Esophagus muscularis mucosa (tissue), 4 donors: ENCODE data around the gene UMOD. TPM values are rescaled to one million over a fixed set of nuclear protein-coding genes. Genes with fewer than 3 reads are reported as not detected.

Experiments
- DNase-seq: peaks from one replicate; pipeline ENCODE4 v3.0.0-alpha.2; 2017; ENCODE audit errors: extremely low spot score
- H3K27ac ChIP-seq, 4 donors: fragments of 200-600 bp; sonication (generic); replicated peaks in 1 of 4; 1 replicate in 3 of 4; 2 replicates in 1 of 4; pipeline ENCODE4 v1.5.1; 2016 to 2019; ENCODE audit warnings: mild to moderate bottlenecking in 1 of 4
- H3K27me3 ChIP-seq, 4 donors: fragments of 200-600 bp; sonication (generic); one replicate each; pipeline versions ENCODE4 v1.5.1 to v1.6.0; 2016 to 2019
- H3K36me3 ChIP-seq, 4 donors: fragments of 200-600 bp; sonication (generic); one replicate each; pipeline ENCODE4 v1.5.1; 2016 to 2019
- H3K4me1 ChIP-seq, 4 donors: fragments of 200-600 bp; sonication (generic); one replicate each; pipeline ENCODE4 v1.5.1; 2016 to 2019
- H3K4me3 ChIP-seq, 4 donors: fragments of 200-600 bp; sonication (generic); 1 replicate in 2 of 4; 2 replicates in 2 of 4; pipeline ENCODE4 v1.5.1; 2016 to 2019; ENCODE audit warnings: mild to moderate bottlenecking in 4 of 4, moderate library complexity in 1 of 4
- H3K9me3 ChIP-seq, 4 donors: fragments of 200-600 bp; sonication (generic); 1 replicate in 3 of 4; 2 replicates in 1 of 4; pipeline ENCODE4 v1.5.1; 2016 to 2019
- EP300 ChIP-seq: sonication (generic); formaldehyde crosslinking; IDR thresholded peaks from one replicate; pipeline ENCODE4 v1.6.1; 2017; ENCODE audit warnings: antibody characterized with exemption
- POLR2A ChIP-seq: fragments of 450-650 bp; IDR thresholded peaks from one replicate; pipeline ENCODE4 v1.6.1; 2017; ENCODE audit warnings: antibody characterized with exemption, moderate library complexity, mild to moderate bottlenecking, low read depth
- POLR2AphosphoS5 ChIP-seq, 2 donors: sonication (generic); formaldehyde crosslinking; IDR thresholded peaks; one replicate each; pipeline ENCODE4 v1.6.1; 2017; ENCODE audit warnings: antibody characterized with exemption in 2 of 2
- WGBS: methylation state at CpG from one replicate; pipeline ENCODE4 v1.1.5; 2018; 5-methylcytosine and 5-hydroxymethylcytosine counted together
- intact Hi-C: fragments of 100-400 bp; cut with DNase I; formaldehyde crosslinking; loops from one replicate; pipeline ENCODE4 v1.15.1; 2023
- total RNA-seq, 4 donors: library from RNA; depleted of rRNA; stranded (reverse); fragments of >200 nt; gene quantifications; one replicate each; pipeline versions ENCODE4 v1.1.0 to v1.2.1, GENCODE V29; 2016
- TF ChIP-seq, protein P1 (sequence below), 3 experiments: fragments of 200-600 bp in 2 of 3; fragments of 450-650 bp in 1 of 3; sonication (generic) in 2 of 3; IDR thresholded peaks; one replicate each; pipeline ENCODE4 v1.5.1; 2017 to 2019; ENCODE audit warnings: antibody characterized with exemption in 3 of 3, mild to moderate bottlenecking in 2 of 3, moderate library complexity in 1 of 3

UMOD gene
- total RNA-seq, 4 donors from 2014 or later, result not detected

DNA sequence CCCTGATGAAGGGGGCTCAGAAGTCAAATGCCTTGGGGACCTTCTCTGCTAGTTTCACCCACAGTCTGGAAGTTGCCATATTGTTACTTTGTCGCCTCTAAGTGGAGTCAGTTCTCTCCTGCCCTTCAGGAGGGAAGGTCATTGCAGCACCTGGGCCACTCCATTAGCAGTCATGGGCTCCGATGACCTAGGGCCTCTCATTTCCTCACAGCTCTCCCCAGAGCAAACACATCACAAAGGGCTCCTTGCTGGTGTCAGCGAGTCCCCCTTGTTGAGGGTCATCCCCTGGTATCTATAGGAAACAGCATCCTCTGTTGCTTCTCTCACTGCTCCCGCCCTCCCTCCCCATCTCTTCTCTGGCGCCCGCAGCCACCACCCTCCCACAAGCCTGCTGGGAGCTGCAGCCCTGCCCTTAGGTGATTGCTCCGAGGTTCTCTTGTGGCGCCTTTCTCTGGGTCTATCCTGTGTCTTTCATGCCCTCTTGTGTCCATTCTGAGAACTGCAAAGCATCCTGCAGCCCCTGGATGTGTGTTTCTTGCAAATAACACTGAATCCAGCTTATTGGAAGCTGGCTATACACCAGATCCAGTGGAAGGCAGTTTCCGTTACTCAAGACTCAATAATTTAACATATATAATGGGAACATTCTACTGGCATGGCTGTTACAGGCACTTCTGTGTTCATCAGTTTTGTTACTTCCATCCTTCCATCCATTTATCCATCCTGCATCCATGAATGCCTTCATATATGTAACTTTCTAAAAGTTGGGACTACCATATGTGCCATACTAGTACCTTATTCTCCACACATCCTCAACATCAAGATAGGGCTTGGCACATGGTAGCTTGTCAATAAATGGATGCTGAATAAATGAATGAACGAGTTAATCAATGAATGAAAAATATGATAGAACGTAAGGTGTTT lies 30.9 kb upstream of the UMOD start:
- DNase-seq, result no peak
- intact Hi-C loops, result loop anchor here (2.0 to 10.0 kb wide), 2 partner anchors 59 to 475 kb away; partner anchors contain the start of gene GP2

DNA sequence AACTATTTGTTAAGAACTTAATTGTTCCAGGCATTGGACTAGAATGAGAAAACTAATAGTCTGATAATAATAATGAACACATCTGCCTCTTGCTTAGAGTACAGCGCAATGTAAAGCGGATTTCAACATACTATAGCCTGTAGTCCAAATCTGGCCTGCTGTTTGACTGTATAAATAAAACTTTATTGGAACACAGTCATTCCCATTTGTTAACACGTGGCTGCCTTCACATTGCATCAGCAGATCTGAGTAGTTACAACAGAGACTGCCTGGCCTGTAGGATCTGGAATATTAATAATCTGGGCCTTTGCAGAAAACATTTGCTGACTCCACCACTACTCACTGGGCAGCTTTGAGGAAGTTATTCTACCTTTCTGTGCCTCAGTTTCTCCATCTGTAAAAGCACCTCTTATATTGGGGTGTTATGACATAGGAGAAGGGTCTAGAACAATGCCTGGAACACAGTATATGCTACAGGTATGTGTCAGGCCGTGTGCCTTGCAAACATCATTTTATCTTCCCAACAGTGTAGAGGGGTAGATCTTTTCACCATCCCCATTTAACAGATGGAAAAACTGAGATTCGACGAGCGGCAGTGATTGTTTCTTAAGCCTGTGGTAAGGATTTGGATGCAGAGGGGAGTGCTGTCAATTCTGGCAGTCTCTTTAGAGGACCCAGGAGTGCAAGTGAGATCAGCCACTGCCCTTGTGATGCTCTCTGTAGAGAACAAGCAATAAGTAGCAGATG lies 29.9 kb upstream of the UMOD start:
- Histone ChIP-seq H3K27ac (no peak overlapping the region), H3K9me3 (no peaks in the 10 kb centered on the region), H3K36me3 (no peaks in the 10 kb centered on the region), H3K4me3 (no peak overlapping the region), H3K27me3 (peaks cover 0 to 31% (median 0%) of the 10 kb centered on the region in 4 donors), H3K4me1 (peaks cover 0 to 12% (median 6%) of the 10 kb centered on the region in 4 donors)
- no peak for DNase-seq
- no peak for TF ChIP-seq POLR2AphosphoS5 (IDR thresholded peaks at IDR 0.05)
- TF ChIP-seq EP300, result no peak
- TF ChIP-seq, protein P1, sequence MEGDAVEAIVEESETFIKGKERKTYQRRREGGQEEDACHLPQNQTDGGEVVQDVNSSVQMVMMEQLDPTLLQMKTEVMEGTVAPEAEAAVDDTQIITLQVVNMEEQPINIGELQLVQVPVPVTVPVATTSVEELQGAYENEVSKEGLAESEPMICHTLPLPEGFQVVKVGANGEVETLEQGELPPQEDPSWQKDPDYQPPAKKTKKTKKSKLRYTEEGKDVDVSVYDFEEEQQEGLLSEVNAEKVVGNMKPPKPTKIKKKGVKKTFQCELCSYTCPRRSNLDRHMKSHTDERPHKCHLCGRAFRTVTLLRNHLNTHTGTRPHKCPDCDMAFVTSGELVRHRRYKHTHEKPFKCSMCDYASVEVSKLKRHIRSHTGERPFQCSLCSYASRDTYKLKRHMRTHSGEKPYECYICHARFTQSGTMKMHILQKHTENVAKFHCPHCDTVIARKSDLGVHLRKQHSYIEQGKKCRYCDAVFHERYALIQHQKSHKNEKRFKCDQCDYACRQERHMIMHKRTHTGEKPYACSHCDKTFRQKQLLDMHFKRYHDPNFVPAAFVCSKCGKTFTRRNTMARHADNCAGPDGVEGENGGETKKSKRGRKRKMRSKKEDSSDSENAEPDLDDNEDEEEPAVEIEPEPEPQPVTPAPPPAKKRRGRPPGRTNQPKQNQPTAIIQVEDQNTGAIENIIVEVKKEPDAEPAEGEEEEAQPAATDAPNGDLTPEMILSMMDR (IDR thresholded peaks at IDR 0.05), result no peak
- TF ChIP-seq POLR2A, result no peak
- intact Hi-C loops, result loop anchor here (2.0 to 10.0 kb wide), 2 partner anchors 58 to 474 kb away; partner anchors contain the start of gene GP2
- 94% methylated on average over 7 of the region's 7 CpGs for WGBS

More for the DNA sequence above, 30.9 kb upstream of the UMOD start:
- no peaks in the 10 kb centered on the region for H3K9me3 ChIP-seq
- no peak overlapping the region for H3K27ac ChIP-seq
- WGBS, result 38% methylated on average over 8 of the region's 11 CpGs
- TF ChIP-seq POLR2AphosphoS5 (IDR thresholded peaks at IDR 0.05) (no peak), EP300 (no peak), POLR2A (no peak)
- TF ChIP-seq, protein P1 (IDR thresholded peaks at IDR 0.05), result peak; percentile 66 to 92 (median 74)
- H3K36me3 ChIP-seq, result no peaks in the 10 kb centered on the region
- no peak overlapping the region for H3K4me3 ChIP-seq
- peaks cover 0 to 31% (median 0%) of the 10 kb centered on the region in 4 donors for H3K27me3 ChIP-seq
- peaks cover 0 to 12% (median 6%) of the 10 kb centered on the region in 4 donors for H3K4me1 ChIP-seq

DNA sequence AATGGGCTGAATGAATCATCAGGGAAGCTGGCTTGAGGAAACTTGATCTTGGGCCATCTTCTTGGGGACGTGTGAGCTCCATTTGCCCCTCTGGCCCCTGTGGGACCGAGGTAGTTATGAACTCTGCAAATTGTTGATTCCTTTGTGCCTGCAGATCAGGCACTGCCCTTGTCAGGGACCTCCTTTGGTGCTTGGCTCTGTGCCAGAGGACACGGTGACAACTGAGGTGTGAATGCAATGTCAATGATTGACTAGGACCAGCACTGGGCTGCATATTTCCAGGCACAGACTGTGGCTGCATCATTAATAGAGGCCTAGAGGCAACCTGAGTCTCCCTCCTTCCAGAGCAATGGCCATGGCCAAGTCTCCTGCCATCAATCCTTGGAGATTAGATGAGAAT lies 28.3 kb upstream of the UMOD start:
- TF ChIP-seq EP300, result no peak
- no peak for TF ChIP-seq POLR2AphosphoS5 (IDR thresholded peaks at IDR 0.05)
- TF ChIP-seq, protein P1 (IDR thresholded peaks at IDR 0.05), result no peak
- TF ChIP-seq POLR2A, result no peak
- Histone ChIP-seq H3K27me3 (peaks cover 0 to 20% (median 0%) of the 10 kb centered on the region in 4 donors), H3K9me3 (no peaks in the 10 kb centered on the region), H3K27ac (no peak overlapping the region), H3K36me3 (no peaks in the 10 kb centered on the region), H3K4me3 (no peak overlapping the region), H3K4me1 (peaks cover 0 to 4% (median 2%) of the 10 kb centered on the region in 4 donors)
- 57% methylated on average over 3 of the region's 3 CpGs for WGBS
- DNase-seq, result no peak
- intact Hi-C loops, result loop anchor here (10.0 kb wide), 1 partner anchor 56 kb away; the partner anchor contains the start of gene GP2

DNA sequence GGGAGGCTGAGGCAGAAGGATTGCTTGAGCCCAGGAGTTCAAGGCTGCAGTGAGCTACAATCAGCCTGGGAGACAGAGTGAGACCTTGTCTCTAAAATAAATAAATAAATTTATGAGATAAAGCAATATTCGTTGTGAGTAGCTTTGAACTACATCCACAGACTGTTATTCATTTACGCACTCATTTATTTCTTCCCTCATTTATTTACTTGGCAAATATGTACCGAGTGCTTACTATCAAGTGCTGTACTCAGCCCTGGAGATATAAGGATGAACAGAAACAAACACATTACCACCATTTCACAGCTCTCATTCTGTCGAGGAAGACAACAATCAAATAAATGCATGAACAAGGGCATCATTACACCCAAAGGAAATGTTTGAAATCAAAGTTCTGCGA lies 24.7 kb upstream of the UMOD start:
- intact Hi-C loops, result no loop called here
- Histone ChIP-seq H3K4me1 (no peaks in the 10 kb centered on the region), H3K4me3 (no peak overlapping the region), H3K27me3 (peaks cover 0 to 22% (median 0%) of the 10 kb centered on the region in 4 donors), H3K27ac (no peak overlapping the region), H3K9me3 (no peaks in the 10 kb centered on the region), H3K36me3 (no peaks in the 10 kb centered on the region)
- TF ChIP-seq POLR2AphosphoS5 (IDR thresholded peaks at IDR 0.05) (no peak), EP300 (no peak), POLR2A (no peak)
- TF ChIP-seq, protein P1 (IDR thresholded peaks at IDR 0.05), result no peak
- no peak for DNase-seq
- WGBS, result 82% methylated on average over 5 of the region's 5 CpGs
